NB4 (cell line): Measurements from ENCODE around the gene CPSF6.

ENCODE experiments used
- DNase-seq: peaks from one replicate; pipeline ENCODE4 v3.0.0; 2010; ENCODE audit warnings: low read depth
- H3K4me3 ChIP-seq: one replicate; pipeline ENCODE4 v1.5.1; 2011; ENCODE audit warnings: mild to moderate bottlenecking, low read depth, low read length, moderate library complexity
- CTCF ChIP-seq: IDR thresholded peaks from one replicate; pipeline ENCODE4 v1.5.1; 2012; ENCODE audit warnings: low read depth, low read length
- MAX ChIP-seq: IDR thresholded peaks from 2 replicates; pipeline ENCODE4 v1.6.1; 2011; ENCODE audit warnings: low read depth, low read length
- MYC ChIP-seq: IDR thresholded peaks from 2 replicates; pipeline ENCODE4 v1.6.1; 2011; ENCODE audit warnings: low read depth, low read length
- POLR2A ChIP-seq: IDR thresholded peaks from 2 replicates; pipeline ENCODE4 v1.6.1; 2011; ENCODE audit warnings: mild to moderate bottlenecking; ENCODE audit not compliant: insufficient read length; ENCODE audit errors: extremely low read depth

Gene CPSF6

GRCh38 chr12:69243099-69244084, 4.0 kb downstream of the CPSF6 start:
- DNase-seq, result peak; percentile 36
- peak overlapping the region; percentile 97 for H3K4me3 ChIP-seq
- TF ChIP-seq CTCF, result no peak
- TF ChIP-seq MYC, result no peak
- TF ChIP-seq MAX, result no peak
- no peak for TF ChIP-seq POLR2A

GRCh38 chr12:69247268-69248018, 8.1 kb downstream of the CPSF6 start:
- H3K4me3 ChIP-seq, result no peak overlapping the region
- TF ChIP-seq CTCF, result no peak
- no peak for DNase-seq

- TF ChIP-seq MYC, result no peak
- DNase-seq, result peak; percentile 39
These were observed 12.7 kb downstream of the CPSF6 start for GRCh38 chr12:69252033-69252432.

GRCh38 chr12:69254046-69254445, 14.7 kb downstream of the CPSF6 start:
- peak; percentile 76 for DNase-seq
- TF ChIP-seq POLR2A, result no peak
- TF ChIP-seq CTCF, result peak; percentile 50
- no peak overlapping the region for H3K4me3 ChIP-seq

More at GRCh38 chr12:69252033-69252432, 12.7 kb downstream of the CPSF6 start:
- H3K4me3 ChIP-seq, result no peak overlapping the region

DNA sequence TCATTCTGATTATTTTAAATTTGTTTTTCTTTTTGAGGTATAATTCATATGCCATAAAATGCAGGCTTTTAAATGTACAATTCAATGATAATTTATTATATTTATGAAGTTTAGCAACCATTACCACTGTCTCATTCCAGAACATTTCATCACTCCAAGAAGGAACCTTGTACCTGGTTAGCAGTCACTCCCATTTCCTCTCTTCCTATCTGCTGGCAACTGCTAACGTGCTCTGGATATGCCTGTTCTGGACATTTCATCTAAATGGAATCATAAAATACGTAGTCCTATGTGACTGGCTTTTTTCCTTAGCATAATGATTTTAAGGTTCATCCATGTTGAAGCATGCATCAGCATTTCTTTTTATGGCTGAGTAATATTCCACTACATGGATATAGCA, 15.5 kb downstream of the CPSF6 start:
- H3K4me3 ChIP-seq, result no peak overlapping the region
- no peak for DNase-seq
- TF ChIP-seq MYC (no peak), MAX (no peak), POLR2A (no peak), CTCF (no peak)

GRCh38 chr12:69258655-69259054, 19.3 kb downstream of the CPSF6 start:
- DNase-seq, result no peak
- TF ChIP-seq MYC (no peak), POLR2A (no peak), CTCF (no peak), MAX (no peak)
- no peak overlapping the region for H3K4me3 ChIP-seq
